ENCODE measurements around the gene NDUFA5.

DNA sequence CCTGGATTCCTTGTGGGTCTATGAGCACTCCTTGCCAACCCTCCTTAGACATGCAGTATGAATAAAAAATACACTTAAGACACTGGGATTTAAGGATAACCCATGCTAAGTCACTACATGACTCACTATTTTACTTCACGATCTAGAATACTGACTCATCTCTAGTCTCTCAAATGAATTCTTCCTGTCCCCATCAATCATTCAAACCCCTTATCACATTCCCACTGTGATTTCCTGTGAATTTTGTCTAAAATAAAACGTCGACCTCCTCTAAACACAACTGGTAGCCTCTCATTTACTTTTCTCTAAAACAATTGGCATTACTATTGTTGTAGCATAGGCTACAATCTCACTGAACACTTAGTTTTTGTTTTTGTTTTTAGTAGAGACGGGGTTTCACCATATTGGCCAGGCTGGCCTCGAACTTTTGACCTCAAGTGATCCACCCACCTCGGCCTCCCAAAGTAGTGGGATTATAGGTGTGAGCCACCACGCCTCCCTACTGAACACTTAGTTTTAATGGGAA, 19.4 kb downstream of the NDUFA5 start:
- no peak for TF ChIP-seq GATA2 (IDR thresholded peaks at IDR 0.05; ENCODE audit: low read depth, low read length)
- no peak for TF ChIP-seq GATA3 (IDR thresholded peaks at IDR 0.05; ENCODE audit: low read depth, low read length)

Measured in SH-SY5Y (cell line).